T-helper 22 cell (primary cell): Measurements from ENCODE around the gene TMEM186.
"Not testable (repeated sequence)": the region's sequence is repeated elsewhere in the genome, so short reads cannot be mapped to it uniquely, and the experiment has no call there.

ENCODE experiments used
- DNase-seq: peaks from one replicate; pipeline ENCODE4 v3.0.0-alpha.2; 2020; ENCODE audit warnings: low read depth

The TMEM186 gene, protein sequence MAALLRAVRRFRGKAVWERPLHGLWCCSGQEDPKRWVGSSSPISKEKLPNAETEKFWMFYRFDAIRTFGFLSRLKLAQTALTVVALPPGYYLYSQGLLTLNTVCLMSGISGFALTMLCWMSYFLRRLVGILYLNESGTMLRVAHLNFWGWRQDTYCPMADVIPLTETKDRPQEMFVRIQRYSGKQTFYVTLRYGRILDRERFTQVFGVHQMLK

DNA sequence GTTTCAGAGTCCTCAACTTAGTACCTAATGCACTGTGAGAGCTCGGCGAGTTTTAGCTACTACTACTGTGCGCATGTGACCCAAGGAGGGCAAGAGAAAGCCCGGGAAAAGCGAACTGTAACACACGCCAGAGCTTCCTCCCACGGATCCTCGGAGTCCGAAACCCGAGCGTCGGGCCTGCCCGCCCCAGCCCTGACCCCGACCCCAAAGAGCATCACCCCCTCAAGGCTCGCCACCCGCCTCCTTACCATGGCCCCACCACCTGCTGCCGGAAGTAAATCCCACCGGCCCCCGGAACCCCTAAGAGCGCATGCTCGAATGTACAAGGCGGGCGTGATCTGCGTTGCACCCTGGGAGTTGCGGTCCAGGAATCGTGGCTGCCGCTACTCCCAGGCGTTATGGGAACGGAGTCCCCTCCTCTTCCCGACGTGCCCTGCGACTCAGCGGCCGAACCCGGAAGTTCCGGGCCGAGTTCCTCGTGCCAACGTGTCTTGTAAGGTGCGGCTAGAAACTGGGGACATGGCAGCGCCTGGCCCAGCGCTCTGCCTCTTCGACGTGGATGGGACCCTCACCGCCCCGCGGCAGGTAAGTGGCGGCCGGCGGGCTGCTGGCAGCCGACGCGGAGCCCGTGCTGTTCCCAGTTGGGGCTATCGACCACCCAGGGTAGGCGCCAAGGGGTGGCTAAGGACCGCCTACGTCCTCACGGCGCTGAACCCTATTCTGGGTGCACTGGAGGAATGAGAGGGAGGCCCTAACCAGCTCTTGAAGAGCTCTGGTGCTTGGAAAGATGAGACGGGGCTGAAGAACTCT, at the start of gene TMEM186, which contains the start of gene PMM2:
TMEM186 (minus strand) TSS at position 276 of the 810 bp plus-strand sequence; CDS start at position 251, 25 bp downstream.
PMM2 (plus strand) TSS at position 476 of the 810 bp plus-strand sequence; CDS start at position 520, 44 bp downstream.
- peak; percentile 95 for DNase-seq

DNA sequence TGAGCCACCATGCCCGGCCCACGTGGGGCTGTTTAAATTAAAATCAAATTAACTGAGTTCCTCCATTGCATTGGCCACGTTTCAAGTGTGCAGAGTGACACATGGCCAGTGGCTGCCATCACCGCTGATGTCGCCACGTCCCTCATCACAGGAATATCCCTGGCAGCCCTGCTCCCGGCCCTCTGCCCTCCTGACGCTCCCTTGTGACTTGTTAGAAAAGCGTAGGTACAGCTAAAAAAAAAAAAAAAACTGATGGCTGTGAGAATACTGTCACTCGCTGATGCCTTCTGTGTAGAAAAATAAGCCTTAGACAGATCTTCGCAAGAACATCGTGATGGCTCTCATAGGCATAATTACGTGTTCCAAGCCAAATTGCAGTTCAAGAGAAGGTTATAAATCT, 49.7 kb upstream of the TMEM186 start:
- DNase-seq = no peak

DNA sequence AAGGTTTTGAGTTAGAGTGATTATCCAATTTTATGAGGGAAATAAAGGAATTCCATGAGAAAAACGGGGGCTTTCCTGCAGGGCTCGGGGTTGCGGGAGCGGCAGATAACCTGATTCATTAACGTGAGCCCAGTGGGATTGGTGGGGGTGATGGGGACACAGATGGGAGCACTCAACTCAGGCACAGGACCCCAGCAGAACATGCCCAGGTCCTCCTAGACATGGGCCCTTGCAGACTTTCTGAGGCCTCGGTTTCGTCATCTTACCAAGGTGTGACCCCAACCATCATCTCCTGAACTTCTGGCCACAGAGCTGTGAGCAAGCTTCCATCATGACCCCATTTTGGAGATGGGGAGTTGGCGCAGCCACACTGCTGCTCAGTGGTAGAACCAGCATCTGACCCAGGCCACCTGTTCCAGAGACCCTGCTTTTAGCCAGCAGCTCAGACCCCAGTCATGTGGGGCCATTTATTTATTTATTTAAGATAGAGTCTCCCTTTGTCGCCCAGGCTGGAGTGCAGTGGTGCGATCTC, 49.0 kb upstream of the TMEM186 start:
- no peak for DNase-seq

DNA sequence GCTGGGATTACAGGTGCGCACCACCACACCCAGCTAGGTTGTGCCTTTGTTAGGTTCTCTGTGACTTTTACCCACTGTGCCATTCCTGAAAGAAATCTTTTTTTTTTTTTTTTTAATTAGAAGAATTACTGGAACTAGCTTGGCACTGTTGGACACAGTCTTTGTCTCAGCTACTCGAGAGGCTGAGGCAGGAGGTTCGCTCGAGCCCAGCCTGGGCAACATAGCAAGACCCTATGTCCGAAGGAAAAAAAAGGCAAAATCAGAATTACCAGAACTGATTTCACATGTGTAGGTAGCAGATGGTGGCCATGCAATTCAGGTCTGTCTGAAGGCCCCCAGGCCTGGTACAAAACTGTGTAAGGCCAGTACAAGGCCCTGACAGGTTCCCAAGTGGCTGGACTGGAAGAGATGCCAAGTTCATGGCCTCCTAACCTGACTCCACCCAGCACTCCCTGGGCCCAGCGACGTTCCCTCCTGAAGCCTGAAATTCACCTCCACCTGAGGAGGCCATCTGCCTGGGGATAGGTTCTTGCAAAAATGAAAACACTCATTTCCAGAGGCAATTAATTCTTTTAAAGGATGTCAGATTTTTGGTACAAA, 48.4 kb upstream of the TMEM186 start:
- DNase-seq = no peak

DNA sequence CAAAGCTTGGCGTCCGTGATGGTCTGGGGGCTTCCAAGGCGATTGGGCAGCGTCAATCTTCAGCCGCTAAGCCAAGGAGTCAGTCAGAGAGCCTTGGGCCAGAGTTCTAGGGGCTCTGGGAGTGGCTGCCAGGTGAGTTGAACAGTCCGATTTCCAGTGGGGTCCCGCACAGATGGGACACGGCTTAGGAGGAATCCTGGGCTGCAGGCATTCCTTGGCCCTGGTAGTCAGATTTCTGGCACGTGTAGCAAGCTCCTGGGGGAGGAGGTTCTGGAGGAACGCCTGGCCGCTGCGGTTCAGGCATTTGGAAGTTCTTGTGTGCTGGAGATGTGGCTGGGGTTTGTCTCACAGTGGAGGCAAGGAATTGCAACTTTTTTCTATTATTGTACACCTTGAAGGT, 45.9 kb upstream of the TMEM186 start:
- not testable (repeated sequence) for DNase-seq

DNA sequence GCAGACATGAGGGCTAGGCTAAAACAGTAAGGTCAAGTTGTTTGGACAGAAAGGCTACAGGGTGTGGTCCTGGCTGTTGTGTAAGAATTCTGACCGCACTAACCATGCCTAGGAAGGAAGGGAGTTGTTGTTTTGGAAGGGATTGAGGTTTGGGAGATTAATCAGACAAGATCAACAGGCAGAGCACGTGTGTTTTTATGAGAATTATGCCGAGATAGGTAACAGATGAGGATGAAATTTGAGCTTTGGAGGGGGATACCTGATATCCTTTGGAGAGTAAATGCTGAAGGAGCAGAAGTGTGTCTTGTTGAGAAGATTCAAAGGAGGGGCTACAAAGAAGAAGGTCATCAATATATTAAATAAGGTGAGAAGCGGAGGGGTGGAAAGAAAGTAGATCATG, 44.6 kb upstream of the TMEM186 start:
- not testable (repeated sequence) for DNase-seq

DNA sequence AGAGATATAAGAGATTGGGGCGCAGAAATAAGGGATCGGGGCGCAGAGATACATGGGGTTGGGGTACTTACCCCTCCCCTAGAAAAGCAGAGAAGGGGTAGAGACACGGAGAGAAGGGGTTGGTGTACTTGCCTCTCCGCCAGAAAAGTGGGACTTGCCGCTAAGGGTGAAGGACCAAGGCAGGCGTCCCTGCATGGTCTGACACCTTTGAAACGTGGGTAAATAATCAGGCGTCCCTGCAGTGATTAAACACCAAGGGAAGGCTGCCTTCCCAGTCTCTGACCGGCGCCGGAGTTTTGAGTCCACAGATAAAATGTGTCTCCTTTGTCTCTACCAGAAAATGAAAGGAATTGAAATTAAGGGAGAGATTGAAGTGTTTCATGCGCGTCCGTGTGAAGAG, 40.2 kb upstream of the TMEM186 start:
- DNase-seq = not testable (repeated sequence)

DNA sequence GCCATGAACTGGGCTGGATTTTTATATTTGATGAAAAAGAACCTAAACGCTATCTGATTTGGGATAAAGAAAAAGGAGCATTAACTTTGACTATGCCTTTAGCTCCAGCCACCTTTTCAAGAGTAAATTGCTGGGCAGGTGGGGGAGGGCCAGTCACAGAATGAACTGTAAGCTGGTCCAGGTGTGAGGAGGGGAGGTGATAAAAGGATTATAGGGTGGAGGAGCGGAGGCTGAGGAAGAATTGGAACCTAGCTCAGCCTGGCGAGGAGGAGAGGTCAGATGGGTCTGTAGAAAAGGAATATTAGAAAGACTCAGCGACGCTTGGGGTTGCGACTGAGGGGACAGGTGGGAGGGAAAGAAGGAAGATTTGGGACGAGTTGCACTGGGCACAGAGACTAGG, 39.4 kb upstream of the TMEM186 start:
- DNase-seq = not testable (repeated sequence)

DNA sequence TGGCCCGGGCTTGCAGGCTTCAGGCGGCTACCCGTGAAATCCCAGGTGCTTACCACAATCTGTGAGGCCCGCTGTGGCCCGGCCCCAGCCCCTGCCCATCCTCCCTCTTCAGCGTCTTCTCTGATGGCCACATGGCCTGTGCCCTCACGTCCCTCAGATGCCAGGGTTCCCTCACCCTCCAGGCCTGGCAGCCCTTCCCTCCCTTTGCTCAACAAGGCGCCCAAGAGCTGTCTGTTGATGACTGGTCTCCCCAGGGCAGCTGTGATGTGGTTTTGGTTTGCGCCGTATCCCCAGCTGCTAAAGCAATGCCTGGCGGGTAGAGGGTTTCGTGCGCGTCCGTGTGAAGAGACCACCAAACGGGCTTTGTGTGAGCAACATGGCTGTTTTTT, 35.3 kb upstream of the TMEM186 start:
- DNase-seq = no peak

DNA sequence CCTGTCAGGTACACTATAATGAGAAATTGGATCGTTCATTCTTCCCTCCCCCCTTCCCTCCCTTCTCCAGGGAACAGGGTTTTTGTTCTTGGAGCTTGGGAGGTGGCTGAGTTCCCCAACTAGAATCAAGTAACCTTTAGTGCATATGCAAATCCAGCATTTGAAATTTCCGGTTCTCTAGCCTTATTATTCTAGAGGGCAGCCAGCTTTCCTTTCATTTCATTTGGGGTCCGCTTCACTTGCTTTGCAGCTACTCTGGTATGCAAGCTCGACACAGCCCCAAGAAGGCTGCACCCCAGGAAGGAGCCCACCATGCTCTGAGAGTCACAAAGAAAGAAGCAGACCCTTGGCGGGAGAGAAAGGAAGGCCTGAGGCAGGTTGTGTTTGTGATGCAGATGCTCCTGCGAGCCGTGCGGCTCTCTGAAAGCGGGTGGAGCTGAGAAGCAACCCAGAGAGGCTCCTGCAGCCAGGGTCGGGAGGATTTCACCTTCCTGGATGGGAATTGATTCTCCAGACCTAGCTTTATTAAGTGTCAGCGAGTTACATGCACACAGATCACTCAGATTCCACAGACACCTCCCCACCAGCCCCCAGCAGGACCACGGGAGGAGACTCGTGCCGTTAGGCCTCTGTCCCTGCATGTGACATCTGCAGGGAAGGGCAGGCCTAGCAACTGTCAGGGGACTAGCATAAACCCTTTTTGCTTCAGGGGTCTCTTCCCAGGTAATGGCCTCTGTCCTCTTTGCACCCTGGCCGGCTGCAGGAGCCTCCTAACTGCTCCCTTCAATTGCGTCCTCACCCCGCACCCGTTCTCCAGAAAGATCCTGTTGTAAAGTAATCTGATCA, 34.7 kb upstream of the TMEM186 start:
- DNase-seq = no peak

DNA sequence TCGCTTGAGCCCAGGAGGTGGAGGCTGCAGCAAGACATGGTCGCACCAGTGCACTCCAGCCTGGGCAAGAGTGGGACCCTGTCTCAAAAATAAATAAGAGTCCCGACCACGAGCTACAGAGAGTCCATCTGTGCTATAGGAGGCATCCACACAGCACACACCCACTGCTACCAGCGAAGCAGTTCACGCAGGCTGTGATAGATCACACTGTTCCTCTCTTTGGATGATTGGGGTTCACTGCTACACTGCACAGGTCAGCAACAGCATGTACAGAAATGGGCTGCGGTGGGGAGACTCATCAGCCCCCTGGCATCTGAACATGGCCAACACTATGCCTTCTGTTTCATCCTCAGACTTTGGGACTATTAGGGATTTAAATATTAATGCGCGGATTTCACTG, 34.0 kb upstream of the TMEM186 start:
- no peak for DNase-seq

DNA sequence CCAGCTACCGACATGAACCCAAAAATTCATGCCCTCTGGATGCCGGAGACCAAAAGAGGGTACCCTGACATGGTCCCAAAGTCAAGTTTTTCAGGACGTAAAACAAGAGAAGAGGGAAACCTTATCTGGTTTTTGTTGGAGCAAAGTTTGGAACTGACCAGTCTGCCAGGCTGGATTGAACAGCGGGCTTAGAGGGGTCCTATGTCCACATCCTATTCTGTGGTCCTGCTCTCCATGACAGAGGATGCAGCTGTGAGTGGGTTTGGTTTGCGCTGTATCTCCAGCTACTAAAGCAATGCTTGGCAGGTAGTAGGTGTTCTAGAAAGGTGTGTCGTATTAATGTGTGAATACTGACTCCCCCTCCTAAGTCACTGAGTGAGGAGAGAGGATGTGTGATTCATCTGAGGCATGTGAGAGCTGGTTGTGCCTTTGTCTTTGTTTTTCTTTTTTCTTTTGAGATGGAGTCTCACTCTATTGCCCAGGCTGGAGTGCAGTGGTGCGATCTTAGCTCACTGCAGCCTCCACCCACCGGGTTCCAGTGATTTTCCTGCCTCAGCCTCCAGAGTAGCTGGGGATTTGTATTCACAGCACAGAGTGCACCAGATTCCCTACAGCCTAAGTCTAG, 31.2 kb upstream of the TMEM186 start:
- DNase-seq = no peak

DNA sequence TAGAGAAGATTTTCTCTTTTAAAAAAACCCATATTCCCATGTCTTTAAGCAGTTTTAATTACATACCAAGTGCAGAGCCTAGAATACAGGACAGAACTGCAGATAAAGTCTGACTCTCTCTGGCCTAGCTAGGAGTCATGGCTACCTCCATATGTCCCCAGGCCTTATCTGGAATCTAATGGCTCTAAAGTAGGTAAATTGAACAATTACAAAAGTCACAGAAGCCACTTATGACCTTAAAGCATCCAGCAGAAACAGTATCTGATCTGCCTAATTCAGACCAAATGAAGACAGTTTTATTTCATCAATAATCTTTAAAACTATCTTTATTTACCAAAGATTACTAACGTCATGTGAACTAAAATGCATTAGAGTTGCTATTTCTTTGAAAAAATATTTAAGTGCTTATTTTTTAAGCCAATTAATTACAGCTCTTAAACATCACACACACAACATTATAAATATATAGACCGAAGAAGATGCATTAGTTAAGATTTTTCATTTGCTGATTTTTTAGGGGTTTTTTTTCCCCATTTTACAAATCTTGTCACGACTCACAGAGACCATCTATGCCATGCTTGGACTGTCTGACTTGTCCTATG, 28.9 kb upstream of the TMEM186 start:
- no peak for DNase-seq

DNA sequence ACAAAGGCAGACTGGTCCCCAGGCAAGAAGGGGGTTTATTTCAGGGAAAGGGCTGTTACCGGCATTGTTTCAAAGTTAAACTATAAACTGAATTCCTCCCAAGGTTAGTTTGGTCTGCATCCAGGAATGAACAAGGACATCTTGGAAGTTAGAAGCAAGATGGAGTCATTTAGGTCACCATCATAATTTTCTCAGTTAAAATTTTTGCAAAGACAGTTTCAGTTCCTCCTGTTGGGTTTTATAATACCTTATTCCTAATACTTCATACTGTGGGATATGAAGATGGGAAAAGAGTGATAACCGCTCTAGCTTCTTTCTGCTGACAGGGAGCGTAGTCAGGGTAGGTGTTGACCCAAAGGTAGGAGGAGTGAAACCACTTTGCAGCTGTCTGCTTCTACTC, 25.0 kb upstream of the TMEM186 start:
- DNase-seq = no peak

DNA sequence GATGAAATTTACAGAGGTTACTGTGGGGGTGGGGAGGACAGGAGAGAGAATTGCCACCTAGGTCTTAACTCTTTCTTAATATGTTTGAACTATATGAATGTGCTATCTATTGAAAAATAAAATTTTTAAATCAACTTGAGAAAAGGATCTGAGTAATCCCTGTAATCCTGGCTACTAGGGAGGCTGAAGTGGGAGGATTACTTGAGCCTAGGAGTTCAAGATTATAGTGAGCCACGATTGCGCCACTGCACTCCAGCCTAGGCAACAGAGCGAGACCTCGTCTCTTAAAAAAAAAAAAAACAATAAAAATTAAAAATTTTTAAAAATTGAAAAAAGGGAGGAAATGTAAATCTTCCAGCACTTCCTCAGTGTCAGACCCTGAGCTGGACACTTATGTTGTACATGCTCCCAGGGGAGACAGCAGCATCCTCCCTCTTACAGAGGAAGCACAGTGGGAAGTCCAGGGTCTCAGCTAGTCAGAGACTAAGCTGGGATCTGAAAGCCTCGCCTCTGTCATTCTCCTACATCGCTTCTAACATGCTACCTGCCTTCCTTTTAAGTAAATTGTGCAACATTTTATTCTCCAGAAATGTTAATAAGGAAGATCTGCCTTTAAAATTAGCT, 22.1 kb upstream of the TMEM186 start:
- DNase-seq = no peak

DNA sequence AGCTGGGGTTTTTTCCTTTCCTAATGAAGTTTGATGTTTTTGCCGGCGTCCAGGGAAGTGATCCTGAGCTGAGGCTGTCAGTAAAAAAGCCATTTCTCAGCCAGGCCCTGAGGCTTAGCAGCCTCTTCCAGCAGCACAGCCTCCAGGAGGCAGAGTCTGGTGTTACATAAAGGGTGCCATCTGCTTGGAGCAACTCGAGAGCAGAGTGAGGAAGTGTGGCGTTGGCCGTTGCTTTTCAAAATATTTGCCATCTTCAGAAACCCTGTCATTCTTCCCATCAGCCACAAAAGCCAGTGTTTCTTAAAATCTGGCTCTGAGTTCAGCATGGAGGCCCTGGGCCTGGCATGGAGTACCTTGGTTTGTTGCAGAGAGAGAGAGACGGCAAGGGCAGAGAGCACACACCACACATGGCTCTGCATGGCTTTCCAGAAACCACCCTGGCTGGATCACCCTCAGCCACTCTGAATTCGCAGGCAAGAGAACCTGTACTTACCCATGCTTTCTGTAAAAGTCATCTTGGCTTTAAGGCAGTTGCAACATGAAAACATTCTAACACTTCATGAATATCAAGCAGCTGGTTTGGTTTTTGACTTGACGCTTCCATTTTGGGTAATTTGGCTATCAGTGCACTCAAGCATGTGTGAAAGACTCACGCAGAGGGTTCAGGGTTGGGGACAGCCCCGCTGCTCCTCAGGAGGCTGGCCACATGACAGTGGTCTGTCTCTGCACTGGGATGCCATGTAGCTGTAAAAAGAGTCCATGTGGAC, 21.2 kb upstream of the TMEM186 start:
- no peak for DNase-seq

DNA sequence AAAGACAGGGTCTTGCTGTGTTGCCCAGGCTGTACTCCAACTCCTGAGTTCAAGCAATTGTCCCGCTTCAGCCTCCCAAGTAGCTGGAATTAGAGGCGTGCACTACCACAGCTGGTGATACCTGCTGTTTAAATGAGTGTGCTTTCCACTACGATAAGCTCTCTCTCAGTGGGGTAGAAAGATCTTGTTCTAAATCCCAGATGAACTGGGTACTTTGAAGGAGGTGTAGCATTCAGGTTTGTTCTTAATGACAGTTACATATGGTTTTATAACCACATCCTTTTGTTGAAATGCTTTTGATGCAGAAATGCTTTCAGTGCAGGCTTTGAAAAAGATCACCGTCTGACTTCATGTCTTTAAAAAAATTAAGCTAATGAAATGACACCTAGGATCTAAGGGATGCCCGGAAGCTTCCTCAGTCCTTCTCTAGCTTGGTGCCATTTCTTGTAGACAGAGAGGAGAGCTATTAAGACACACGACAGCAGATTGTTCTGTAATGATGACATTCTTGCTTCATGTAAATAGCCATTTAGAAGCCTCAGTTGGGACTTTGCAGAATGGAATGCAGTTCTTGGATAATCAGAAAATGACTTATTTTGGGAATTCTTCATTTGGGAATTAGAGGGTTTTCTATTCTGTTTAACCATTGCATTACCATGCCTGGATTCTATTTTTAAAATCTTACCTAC, 19.7 kb upstream of the TMEM186 start:
- no peak for DNase-seq

DNA sequence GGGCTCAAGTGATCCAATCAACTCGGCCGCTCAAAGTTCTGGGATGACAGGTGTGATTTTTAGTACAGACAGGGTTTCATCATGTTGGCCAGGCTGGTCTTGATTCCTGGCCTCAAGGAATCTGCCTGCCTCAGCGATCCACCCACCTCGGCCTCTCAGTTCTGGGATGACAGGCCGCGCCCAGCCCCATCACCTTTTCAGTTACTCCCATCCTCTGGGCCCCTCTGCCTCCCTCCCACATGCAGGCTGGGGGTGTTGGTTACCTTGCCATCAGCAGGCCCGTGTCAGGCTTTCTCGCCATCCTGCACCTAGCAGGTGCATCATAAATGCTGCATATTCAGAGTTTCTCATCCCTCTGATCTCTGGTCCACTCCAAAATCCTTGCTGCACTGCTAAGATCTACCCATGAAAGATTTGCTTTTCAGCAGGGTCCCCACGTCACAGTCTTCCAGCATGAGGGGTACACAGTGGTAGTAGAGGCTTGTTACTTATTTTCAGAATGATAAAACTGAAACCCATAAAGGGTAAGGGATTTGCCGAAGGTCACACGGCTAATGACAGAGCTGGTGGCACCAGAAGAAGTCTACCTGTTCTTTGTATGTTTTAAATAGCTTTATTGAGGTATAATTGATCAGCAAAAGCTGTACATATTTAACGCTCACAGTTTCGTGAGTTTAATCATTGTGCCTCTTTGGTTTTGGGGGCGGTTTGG, 16.8 kb upstream of the TMEM186 start:
- DNase-seq = no peak
